Fibroblast of skin of right biceps (primary cell): ENCODE results near the gene FAM174C.
A peak's percentile ranks its signal among the peaks of the same experiment; 100 is the strongest.

Experiments
- DNase-seq: peaks from one replicate; pipeline ENCODE4 v3.0.0-alpha.2; 2013

FAM174C gene

GRCh38 chr19:1263188-1263587, 12.1 kb upstream of the FAM174C start:
- no peak for DNase-seq

DNA sequence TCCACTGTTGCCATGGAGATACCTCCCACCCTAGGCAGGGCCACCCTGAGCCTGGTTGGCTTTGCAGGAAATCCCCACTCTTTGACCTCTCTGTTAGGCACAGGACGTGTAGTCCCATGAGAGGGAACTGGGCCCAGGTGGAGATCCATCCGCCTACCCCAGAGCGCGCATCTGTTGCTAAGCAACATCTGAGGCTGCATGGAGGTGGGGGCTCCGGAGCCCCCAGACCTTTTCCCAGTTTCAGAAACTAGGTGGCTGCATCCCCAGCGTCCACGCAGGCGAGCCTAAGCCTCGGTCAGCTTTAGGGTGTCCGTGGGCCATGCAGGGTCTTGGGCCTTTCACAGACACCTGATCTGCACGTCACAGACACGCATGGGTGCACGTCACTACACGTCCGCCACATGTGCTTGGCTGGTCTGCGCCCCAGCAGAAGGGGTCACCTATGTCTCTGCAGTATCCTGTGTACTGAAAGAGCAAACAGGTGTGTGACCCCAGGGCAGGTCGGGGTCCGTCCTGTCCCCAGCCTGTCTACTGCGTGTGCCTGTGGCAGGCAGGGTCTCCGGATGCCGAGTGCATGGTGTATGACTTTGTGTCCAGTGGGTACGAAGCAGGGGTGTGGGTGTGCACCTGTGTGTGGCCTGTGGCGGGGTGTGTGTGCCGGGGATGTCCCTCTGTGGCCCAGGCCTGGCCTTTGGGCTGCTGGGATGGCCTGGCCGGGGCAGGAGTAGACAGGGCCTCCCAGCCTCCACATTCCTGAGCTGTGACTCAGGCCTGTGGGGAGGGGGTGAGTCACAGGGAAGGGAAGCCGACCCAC, 10.3 kb upstream of the FAM174C start:
- DNase-seq, result peak; percentile 93

- DNase-seq, result peak; percentile 90
Measured at GRCh38 chr19:1265615-1266128, 9.7 kb upstream of the FAM174C start.

DNA sequence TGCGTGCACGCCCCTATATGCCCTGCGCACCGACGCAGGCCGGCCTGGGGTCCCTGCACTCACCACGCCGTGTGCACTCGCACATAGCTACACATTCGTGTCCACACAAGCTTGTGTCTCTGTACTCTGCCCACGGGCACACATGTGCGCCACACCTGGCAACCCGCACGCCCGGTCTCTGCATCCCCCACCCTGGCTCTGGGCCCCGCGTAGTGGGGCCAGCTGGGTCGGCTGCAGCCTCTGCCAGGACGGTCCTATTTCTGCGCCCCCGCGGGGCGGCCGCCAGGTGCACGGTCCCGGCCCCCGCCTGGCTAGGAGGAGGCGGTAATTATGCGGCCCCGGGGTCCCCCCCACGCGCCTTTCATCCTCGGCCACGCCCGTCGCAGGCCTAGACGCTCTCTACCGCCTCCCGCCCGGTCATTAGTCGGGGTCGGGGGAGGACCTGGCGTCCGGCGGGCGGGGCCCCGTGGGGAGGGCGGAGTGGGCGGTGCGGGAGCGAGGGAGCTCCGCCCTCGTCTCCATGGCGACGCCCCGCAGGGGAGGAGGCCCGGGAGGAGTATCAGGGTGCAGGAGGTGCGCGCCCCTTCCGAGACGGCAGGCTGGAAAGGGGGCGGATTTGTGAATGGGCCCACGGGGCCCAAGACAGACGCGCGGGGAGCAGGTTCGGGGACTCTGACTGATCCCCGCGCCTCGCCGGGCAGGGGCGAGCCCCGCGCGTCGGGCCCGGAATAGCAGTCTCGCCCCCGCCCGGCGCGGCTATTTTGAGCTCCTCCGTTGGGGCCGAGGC, 9.0 kb upstream of the FAM174C start:
- peak; percentile 88 for DNase-seq

GRCh38 chr19:1266916-1267476, 8.3 kb upstream of the FAM174C start:
- DNase-seq, result no peak

DNA sequence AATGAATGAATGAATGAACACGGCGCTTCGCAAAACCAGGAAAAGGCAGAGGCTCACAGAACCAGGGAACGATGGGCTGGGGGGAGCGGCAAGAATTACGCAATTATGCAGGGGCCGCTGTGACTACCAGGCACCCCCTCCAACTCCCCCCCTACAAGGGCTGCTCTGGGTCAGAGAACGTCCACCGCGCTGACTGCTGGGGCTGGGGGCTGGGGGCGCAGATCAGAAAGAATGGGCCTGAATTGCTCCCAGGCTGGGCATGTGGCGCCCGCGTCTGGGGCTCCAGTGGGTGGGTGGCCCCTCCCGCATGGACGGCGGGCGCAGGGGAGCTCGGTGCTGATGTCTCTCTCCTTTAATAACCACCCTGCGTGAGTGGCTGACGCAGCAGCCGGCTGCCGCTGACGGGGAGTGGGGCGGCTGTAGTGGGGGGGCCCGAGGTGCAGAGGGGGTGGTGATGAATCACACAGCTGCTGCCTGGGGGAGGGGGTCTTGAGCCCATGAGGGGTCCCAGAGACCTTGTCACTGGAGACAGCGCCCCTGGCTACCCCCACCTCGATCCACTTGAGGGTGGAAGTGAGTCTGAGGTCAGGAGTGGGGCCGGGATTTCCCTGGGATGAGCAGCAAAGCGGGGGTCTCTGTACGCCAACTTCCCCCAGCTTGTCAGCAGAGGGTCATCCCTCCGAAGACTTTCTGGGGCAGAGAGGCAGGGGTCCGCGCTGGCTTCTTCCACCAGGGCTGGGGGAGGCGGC, 7.7 kb upstream of the FAM174C start:
- peak; percentile 64 for DNase-seq

GRCh38 chr19:1268226-1269064, 6.9 kb upstream of the FAM174C start:
- DNase-seq, result no peak

- peak; percentile 99 for DNase-seq
Measured at GRCh38 chr19:1269065-1269477, 6.3 kb upstream of the FAM174C start, which contains the start of gene CIRBP. Gene CIRBP, plus strand, starts transcription at chr19:1269332. Its CDS starts 1,602 bp downstream, at chr19:1270934.

DNA sequence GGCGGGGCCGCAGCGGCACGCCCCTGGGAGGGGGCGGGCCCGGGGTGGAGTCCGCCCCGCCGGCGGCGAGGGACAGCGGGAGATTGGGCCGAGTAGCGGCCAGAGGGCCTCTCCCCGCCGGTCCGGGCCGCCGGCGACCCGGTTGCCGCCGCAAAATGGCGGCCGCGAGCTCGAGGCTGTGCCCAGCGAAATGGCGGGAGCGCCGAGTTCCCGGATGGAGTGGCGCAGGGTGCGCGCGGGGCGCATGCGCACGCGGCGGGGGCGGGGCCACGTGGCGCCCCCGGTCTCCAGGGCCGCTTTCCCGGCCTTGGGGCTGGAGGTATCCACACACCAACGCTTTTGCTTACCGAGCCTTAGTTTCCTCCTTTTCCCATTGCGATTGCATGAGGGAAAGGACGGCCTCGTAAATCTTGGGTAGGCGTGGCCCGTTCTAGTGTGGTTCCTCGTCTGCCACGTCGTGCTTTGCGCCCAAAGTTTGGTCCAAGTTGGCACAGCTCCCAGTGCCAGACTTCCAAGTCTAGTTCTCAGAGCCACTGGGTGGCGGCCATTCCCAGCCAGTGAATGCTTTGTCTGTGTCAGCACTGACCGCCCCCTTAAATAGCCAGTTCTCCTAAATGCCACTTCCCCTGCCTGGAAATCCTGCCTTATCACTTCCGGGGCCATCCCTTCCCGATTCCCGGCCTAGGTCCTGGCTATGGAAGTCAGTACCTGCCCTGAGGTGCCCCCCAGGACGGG, 5.7 kb upstream of the FAM174C start:
- peak; percentile 88 for DNase-seq

DNA sequence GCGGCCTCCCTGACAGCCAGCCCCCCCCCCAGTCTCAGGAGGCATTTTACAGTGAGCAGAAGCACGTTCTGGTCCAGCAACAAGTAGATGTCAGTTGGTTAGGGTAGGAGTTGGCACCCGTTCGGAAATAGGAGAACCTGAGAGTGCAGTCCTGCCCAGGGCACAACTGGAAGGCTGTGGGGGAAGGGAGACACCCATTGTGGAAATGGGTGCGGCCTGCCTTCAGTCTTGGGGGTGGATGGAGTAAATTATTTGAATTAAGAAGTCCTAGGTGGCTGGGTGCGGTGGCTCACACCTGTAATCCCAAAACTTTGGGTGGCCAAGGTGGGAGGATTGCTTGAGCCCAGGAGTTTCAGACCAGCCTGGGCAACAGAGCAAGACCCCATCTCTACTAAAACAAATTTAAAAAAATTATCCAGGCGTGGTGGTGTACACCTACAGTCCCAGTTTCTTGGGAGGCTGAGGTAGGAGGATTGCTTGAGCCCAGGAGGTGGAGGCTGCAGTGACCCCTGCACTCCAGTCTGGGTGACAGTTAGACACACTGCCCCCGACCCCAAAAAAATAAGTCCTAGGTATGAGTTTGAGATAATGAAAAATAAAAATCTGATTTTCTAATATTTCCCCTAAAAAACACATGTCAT, 5.0 kb upstream of the FAM174C start:
- peak; percentile 34 for DNase-seq

DNA sequence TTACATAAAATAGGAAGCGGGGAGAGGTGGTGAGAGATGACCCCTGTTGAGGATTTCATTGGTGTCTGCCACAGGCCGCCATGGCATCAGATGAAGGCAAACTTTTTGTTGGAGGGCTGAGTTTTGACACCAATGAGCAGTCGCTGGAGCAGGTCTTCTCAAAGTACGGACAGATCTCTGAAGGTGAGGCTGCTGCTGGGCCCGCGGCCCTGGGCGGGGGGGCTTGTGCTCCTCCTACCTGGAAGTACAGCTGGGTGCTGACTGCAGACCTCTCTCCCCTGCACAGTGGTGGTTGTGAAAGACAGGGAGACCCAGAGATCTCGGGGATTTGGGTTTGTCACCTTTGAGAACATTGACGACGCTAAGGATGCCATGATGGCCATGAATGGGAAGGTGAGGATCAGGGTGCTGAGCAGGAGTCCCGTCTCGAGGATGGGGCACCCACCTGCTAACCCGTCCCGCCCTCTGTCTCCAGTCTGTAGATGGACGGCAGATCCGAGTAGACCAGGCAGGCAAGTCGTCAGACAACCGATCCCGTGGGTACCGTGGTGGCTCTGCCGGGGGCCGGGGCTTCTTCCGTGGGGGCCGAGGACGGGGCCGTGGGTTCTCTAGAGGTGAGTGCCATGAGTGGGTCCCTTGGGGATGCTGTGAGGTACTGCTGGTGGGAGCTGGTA, 4.3 kb upstream of the FAM174C start:
- DNase-seq, result no peak

- no peak for DNase-seq
Measured at GRCh38 chr19:1271528-1272422, 3.6 kb upstream of the FAM174C start.

GRCh38 chr19:1272423-1273262, 2.7 kb upstream of the FAM174C start:
- no peak for DNase-seq

- no peak for DNase-seq
Measured at GRCh38 chr19:1273263-1274041, 1.9 kb upstream of the FAM174C start.

GRCh38 chr19:1274081-1274851, 1.1 kb upstream of the FAM174C start:
- DNase-seq, result no peak

DNA sequence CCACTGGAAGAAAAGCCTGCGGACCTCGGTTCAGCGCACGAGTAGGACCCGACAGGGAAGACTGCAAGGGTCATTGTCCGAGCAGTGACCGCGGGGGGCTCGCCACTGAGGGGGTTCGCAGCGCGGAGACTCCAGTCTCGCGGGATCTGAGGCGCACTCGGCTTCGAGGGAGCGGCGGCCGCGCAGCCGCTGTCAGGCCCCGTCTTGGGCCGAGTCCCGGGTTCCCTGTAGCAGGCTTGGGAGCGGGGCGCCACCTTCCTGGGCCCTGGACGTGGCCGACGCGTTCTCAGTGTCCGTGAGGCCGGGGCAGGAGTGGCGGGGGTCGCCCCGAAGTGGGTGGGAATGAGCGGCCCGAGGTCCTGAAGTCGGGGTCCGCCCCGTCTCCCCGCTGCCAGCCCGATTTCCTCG, 474 bp upstream of the FAM174C start:
- peak; percentile 41 for DNase-seq
